ENCODE measurements around the gene WHRN. TPM values are rescaled to one million over a fixed set of nuclear protein-coding genes. Genes with fewer than 3 reads are reported as not detected.

The WHRN gene
- total and polyA plus RNA-seq, 9 of the 15 experiments (the other 6 are each of a cell fraction or from before 2014, with no cell fraction given) = 0.31 to 14.1 (median 3.0) TPM

GRCh38 chr9:114424126-114424525 is 81.1 kb downstream of the WHRN start (continued):
- TF ChIP-seq REST (IDR thresholded peaks at IDR 0.05; ENCODE audit: borderline replicate concordance) (no peak), REST (CRISPR knock-in tag; IDR thresholded peaks at IDR 0.05; ENCODE audit: low read depth) (no peak), PREB (CRISPR knock-in tag; IDR thresholded peaks at IDR 0.05) (no peak), HNRNPL (IDR thresholded peaks at IDR 0.05; ENCODE audit: low read depth, low read length) (no peak), CBX5 (IDR thresholded peaks at IDR 0.05; ENCODE audit: borderline replicate concordance, low read depth) (no peak), TRIM28 (IDR thresholded peaks at IDR 0.05) (no peak), MAFF (IDR thresholded peaks at IDR 0.05; ENCODE audit: low read length) (no peak), ZNF561 (CRISPR knock-in tag; conservative IDR thresholded peaks at IDR 0.05) (no peak), CHD2 (IDR thresholded peaks at IDR 0.05; ENCODE audit: low read depth, low read length) (no peak), MAX (CRISPR knock-in tag; IDR thresholded peaks at IDR 0.05) (no peak)

All from K562 (cell line).